Measurements from ENCODE around the gene PNLIP.

PNLIP gene

DNA sequence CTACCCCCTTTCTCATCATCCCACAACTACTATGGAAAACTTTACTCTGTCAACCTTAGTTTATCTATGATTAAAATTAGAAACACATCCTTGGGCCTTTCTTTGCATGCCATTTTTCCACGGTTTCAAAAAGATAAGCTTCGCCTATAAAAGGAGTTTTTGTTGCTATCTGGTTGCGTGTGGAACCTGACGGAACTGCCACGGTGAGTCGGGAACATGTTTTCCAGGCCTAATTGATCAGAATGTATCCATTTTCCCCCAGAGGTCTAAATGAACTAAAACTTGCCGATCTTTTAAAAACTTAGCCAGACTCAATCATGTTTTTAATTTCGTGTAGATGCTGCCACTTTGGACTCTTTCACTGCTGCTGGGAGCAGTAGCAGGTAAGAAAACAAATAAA, at the start of gene PNLIP:
TSS of gene PNLIP (plus strand) at position 176 of the 400 bp plus-strand sequence. CDS start at position 338, 162 bp downstream.
- no peak for FAIRE-seq

DNA sequence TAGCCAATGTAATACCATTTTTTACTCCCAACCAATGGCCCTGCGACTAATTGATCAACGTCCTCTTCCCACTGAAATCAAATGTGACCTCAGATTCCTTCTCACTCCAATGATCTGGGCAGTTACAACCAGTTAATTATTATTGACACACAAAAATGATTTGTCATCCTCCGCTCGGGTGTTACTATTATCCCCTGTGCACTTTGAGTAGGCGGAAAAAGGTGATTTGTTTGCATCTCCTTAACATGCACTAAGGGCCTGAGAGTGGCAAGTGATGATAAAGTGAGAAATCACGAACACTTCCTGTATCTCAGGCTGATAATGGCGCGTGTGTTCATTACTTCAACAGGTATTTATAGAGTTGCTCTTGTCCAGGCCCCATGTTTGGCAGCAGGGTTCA, 40.9 kb upstream of the PNLIP start:
- no peak for FAIRE-seq

GRCh38 chr10:116510565-116510964, 35.2 kb upstream of the PNLIP start:
- no peak for FAIRE-seq

DNA sequence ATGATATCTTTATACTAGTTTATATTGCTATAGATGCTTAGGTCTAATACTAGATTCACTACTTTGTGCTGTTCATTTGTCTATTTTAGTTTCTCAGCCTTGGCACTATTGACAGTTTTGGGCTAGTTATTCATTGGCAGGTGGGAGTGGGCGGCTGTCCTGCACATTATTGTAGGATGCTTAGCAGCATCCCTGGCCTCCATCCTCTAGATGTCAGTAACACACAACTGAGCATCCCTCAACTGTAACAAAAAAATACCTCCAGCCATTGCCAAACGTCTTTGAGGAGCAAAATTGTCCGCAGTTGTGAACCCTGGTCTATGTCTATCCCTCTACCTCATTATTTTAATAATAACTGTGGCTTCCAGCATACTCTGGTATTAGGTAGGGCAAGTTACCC, 34.4 kb upstream of the PNLIP start:
- no peak for FAIRE-seq

- FAIRE-seq, result peak; percentile 70
Measured at GRCh38 chr10:116521424-116522290, 24.1 kb upstream of the PNLIP start.

GRCh38 chr10:116522803-116523381, 22.8 kb upstream of the PNLIP start:
- no peak for FAIRE-seq

- no peak for FAIRE-seq
Measured at GRCh38 chr10:116524736-116525135, 21.0 kb upstream of the PNLIP start.

- FAIRE-seq, result peak; percentile 43
Measured at GRCh38 chr10:116526219-116526618, 19.5 kb upstream of the PNLIP start.

- FAIRE-seq, result no peak
Measured at GRCh38 chr10:116536810-116537209, 8.9 kb upstream of the PNLIP start.

DNA sequence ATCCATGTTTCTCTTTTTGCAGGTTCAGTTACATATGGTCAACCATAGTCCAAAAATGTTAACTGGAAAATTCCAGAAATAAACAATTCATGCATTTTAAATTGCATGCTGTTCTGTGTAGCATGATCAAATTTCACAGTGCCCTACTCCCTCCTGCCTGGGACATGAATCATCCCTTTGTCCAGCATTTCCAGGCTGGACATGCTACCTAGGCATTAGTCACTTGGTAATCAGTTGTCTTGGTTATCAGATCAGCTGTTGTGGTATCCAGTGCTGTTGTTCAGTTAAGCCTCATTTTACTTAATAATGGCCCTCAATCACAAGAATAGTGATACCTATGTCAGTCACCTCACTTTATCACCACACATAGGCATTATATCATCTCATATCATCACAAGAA, 7.3 kb upstream of the PNLIP start:
- no peak for FAIRE-seq

GRCh38 chr10:116538992-116539391, 6.7 kb upstream of the PNLIP start:
- FAIRE-seq, result no peak

DNA sequence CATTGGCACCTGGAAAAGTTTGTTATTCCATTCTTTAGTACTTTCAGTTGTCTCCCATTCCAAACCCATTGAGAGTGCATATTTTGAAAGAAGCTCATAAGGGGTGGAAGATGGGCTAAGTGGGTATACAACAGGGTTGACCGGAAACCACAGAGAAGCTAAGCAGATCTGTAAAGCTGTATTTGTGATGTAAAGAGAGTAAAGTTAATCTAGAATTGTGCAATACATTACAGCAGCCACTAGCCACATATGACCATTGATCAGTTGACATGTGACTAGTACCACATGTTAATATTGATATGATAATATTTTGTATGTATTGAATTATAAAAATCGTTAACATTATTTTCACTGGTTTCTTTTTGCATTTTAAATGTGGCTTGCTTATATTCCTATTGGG, 4.9 kb upstream of the PNLIP start:
- FAIRE-seq, result no peak

GRCh38 chr10:116542007-116542677, 3.6 kb upstream of the PNLIP start:
- FAIRE-seq, result no peak

GRCh38 chr10:116545122-116545521, 609 bp upstream of the PNLIP start:
- no peak for FAIRE-seq

GRCh38 chr10:116548301-116548700, 2.6 kb downstream of the PNLIP start:
- no peak for FAIRE-seq

DNA sequence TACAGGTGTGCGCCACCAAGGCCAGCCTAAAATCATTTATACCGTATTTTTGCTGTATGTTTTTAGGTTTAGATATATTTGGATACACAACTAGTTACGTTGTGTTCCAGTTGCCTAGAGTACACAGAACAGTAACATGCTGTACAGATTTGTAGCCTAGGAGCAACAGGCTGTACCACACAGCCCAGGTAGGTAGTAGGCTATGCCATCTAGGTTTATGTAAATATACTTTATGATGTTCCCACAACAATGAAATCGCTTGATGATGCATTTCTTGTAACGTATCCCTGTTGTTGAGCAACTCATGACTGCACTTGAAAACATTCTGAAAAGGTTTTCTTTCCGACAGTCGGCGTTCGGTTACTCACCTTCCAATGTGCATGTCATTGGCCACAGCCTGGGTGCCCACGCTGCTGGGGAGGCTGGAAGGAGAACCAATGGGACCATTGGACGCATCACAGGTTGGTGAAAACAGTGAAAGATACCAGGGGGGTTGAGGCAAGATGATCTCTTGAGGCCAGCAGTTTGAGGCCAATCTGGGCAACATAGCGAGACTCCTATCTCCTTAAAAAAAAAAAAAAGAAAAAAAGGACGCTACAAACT, 7.7 kb downstream of the PNLIP start:
- FAIRE-seq, result no peak

DNA sequence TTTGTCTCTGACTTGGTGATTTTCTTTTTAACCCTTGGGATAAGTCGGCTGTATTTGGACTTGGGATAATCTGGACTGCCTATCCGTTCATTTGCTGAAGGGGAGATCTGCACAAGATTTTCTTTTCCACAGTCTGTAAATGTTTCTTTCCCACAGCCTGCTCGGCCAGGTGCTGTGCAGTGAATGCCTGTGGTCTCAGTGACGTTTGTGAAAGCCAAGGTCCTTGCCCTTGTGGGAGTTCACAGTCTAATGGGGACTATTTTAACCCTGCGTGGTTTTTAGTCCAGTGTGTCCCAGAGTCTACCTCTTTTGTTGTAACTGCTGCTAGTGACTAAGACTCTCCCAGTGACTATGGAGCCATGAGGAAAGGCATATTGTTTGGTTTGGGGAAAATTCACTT, 8.9 kb downstream of the PNLIP start:
- FAIRE-seq, result no peak

GRCh38 chr10:116555880-116556279, 10.1 kb downstream of the PNLIP start:
- no peak for FAIRE-seq

DNA sequence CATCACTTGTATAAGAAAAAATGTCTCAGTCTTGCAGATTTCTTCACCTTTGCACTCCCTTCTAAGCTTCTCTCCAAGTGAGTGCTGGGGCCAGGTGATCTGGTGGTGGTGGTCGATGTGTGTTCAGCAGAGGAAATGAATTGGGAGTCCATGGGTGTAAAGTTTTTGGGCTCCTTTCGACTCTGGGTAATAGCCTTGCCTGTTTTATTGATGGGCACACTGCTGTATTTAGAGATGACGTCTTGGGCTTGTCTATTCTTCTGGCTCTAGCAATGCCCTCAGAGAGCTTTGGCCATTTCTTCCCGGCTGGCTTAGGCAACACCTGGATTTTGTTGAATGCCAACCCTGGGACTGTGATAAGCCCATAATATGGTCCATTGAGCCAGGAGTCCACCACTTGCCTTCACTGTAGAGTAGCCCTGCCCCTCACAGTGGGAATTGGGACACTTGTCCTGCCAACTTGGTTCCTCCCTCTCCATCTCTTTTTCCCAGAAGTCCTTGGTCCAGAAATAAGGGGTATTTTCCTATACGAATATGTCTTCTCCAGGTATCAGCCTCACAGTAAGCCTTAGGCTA, 11.7 kb downstream of the PNLIP start:
- FAIRE-seq, result no peak

GRCh38 chr10:116565534-116565933, 19.8 kb downstream of the PNLIP start:
- FAIRE-seq, result no peak

DNA sequence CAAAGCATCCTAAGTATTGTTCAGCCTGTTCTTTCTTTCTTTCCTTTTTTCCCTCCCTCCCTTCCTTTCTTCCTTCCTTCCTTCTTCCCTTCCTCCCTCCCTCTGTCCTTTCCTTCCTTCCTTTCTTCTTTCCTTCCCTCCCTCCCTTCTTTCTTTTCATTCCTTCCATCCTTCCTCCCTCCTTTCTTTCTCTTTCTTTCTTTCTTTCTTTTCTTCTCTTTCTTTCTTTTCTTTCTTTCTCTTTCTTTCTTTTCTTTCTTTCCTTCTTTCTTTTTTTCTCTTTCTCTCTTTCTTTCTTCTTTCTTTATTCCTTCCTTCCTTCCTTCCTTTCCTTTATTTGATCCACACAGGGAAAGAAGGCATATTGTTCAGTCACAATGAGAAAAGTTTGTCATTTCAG, 21.2 kb downstream of the PNLIP start:
- FAIRE-seq, result no peak

GRCh38 chr10:116567335-116567734, 21.6 kb downstream of the PNLIP start:
- FAIRE-seq, result no peak

- FAIRE-seq, result no peak
Measured at GRCh38 chr10:116574797-116575196, 29.1 kb downstream of the PNLIP start.
